ENCODE measurements around the gene FOXO3. TPM values are rescaled to one million over a fixed set of nuclear protein-coding genes. Genes with fewer than 3 reads are reported as not detected.

Gene FOXO3
- total RNA-seq, 1 donor from 2014 or later, result 71.4 TPM

DNA sequence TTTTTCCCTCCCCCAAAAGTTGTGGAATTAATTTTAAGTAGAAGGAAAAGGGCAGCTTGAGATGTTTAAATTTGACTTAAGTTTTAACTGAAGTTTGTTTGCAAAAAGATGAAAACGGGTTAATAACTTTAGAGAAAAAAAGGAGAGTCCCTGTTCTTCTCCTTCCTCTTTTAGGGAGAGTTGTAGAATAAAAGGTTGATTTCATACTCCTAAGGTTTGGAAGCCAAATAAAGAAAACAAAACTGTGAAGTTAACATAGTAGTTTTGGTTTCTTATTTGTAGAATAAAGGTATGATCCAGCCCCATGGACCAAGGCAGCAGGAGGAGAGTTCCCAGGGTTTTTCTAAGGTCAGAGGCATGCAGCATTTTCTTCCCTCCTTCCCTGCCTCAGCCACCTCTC lies 33.4 kb downstream of the FOXO3 start:
- DNase-seq (ENCODE audit: low spot score), result no peak

DNA sequence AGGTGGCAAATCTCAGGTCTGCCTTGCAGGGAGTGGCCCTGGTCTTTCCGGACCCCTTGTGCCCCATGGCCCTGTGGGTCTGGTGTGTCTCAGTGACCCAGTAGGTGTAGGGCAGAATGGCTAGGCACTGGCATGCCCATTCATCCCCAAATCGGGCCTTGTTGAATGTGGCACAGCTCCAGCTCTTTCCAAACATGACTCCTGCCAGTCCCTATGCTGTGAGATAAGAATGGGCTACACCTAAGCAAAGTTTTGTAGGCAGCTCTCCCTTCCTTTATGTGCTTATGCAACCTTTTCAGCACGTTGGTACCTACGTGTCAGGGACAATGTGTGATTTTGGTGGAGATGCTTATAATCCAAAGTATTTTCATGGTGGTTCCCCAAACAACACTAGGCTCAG lies 33.9 kb downstream of the FOXO3 start:
- DNase-seq (ENCODE audit: low spot score), result no peak

DNA sequence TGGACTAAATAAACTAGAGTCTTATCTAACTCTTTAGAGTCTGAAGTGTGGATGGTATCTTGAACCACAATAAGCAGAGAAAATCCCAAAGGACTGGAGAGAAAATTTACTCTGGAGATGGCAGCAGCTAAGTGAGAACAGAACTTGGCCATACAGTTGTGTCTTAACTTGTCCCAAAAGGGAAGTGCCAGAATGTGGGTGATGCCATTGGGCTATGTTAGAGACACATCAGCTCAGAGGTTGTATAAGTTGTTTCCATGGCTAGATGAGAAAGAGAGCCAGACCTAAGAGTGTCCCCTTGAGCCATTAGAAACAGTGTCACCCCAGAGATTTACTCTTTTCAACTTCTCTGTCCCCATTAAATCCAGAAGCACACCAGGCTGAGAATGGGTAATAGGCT lies 36.2 kb downstream of the FOXO3 start:
- no peak for DNase-seq (ENCODE audit: low spot score)

DNA sequence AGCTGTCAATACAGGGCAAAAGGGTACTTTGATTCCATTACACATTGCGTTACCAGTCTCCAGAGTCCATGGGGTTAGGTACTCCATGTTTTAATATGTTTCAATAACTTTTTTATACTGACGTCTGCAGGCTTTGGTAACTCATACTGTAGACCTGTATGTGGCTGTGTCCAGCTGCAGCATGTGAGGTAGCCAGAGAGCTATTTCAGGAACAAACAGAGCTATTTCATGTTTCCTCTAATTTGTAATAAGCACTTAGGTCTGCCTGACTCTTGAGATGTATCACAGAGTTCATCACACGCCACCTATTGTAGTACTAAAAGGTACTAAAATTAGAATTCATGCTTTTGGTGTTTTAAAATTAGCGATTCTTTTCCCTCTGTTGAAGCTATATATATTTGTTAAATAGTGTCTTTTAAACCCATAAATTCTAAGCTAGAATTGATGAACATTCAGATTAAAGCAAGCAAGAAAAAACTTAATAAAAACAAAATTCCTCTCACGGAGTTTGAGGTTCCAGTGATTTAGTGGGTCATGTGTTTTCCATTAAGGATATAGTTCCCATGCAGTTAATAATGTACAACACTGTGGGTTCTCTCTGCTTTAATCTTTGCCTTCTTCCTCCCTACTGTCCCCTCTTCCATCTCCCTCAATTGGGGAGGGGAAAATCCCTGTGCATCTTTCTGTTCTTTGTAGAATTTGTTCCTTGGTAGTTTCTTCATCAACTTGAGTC lies 37.0 kb downstream of the FOXO3 start:
- DNase-seq (ENCODE audit: low spot score), result no peak

DNA sequence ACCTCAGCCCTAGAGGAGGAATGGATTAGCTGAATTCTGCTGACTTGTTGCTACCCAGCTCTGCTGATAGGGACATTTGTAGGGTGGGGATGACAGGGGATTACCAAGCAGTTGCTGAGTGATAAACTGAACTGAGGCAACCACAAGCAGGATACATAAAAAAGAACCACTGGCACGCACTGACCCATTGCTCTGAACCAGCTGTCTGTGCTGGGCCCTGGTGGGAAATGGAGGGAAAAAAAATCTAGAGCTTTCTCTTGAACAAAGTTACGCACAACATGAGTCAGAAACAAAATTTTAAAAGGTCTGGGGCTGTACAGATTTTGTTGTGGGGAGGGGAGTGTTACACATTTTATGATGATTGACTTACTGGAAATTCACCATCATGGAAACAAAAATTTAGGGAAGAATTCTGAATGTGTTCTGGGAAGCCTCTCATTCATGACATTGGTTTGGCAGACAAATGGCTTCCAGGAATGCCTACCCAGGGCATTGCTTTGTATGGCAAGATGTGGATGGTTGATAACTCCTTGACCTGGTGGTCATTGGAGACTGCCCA lies 37.7 kb downstream of the FOXO3 start:
- DNase-seq (ENCODE audit: low spot score), result no peak

DNA sequence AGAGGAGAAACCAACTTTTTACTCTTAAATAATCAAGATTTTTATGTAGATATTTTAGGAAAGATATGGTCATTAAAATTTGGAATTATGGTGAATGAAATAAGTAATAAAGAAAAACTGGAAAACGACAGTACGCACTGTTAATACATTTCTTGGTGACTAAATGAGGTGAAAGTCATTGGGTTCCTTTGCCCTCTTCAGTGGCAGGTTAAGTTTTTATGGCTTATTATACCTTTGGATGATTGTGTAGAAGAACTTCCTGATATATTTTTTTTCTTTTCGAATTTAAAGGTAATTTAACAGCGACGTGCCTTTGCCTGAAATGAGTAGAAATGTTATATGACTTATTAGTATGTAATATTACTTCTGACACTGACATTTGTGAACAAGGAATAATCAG lies 43.4 kb downstream of the FOXO3 start:
- DNase-seq (ENCODE audit: low spot score), result no peak

DNA sequence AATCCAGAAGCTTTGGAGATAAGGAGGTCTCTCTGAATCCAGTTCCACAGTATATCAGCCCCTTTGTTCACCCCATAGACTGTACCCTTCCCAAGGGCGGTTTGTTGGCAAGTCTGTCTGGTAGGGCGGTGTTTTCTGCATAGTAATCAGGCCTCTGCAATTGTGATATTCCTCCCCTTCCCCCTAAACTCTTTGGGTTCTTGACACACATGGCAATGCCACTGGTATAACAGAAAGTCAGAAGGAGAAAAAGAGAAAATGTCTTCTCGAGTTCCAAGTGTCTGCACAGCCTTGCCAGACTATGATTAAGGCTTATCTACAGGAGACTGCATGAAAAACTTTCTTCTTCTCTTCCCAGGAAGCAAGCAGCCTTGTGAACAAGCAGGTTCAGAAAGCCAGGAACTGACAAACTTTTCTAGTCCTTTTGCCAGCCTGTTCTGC lies 45.6 kb downstream of the FOXO3 start:
- no peak for DNase-seq (ENCODE audit: low spot score)

DNA sequence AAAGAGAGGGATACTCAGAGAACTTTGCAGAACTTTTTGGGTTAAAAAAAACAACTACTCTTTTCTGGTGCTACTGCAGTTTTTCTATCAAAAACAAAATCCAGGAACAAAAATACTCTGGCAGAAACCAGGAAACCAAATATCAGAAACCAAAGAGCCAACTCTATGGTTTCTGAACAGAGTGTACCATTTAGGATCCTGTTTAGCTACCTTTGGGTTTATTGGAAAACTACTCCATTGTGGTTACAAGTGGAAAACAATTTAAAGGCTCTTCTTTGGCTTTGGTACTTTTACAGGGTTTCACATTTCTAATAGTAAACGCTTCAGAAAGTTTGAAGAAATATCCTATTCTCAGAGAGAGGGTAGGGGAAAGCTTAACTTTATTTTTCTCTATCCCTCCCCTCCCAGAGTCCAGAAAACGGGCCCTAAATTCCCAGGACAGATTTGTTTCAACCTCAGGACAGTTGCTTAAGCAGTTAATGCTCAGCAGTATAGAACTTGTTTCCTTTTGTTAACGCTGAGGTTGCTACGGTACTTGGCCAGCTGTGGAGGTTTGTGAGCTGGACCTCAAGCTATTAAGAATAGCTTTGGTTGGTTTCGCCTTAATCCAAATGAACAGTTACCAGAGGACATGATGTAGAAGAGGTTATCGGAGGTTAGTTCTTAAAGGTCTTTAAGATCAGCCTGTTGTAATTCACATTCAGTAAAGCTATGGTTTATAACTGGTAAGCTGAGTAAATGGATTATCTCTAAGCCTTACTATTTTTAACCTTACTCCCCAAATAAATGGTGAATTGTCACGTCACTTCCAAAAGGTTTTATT lies 47.9 kb downstream of the FOXO3 start:
- no peak for DNase-seq (ENCODE audit: low spot score)

DNA sequence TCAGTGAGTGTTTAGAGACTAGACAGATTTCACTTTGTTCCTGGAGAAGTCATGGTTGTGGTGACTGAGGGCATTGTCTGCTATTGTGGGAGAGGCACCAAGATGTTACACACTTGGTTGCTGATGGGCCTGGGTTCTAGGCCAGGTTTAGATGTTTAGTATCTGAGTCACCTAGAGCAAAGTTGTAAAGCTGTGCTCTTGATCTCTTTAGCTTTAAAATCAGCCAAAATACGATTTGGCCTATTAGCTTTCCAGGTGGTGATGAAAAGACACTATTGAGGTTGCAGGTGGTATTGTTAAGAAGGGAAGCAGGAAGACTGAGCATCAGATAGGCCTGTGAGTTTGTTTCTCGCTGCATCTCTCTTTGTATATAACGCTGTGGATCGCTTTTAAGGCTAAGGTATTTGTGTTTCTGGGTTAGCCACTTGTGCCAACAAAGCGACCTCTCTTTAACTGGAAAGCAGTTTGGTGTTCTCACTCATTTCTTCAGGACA lies 48.6 kb downstream of the FOXO3 start:
- DNase-seq (ENCODE audit: low spot score), result no peak

DNA sequence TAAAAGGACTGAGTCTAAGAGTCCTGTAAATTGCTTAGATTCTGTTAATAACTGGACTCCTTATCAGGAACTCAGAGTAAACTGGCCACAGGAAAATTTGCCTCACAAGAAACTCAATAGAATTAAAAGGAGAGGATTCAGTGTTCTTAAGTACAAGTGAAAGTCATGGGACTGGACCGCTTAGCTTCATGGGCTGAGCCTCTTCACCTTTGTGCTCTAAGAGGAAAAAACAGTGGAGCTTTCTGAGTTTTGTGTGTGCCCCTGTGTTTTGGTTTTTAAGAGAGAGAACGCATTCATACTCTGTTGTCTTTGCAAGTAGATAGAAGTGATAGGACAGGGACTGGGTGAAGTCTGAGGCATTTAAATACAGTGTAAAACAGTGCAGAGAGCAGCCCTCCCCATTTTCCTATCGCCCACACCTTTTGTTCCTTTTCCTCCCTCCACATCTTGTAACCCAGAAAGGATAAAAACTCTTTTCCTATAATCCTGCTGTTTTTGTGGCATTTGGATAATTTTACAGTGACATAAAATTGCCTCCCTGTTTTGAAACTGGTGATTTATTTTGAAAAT lies 49.6 kb downstream of the FOXO3 start:
- DNase-seq (ENCODE audit: low spot score), result no peak

DNA sequence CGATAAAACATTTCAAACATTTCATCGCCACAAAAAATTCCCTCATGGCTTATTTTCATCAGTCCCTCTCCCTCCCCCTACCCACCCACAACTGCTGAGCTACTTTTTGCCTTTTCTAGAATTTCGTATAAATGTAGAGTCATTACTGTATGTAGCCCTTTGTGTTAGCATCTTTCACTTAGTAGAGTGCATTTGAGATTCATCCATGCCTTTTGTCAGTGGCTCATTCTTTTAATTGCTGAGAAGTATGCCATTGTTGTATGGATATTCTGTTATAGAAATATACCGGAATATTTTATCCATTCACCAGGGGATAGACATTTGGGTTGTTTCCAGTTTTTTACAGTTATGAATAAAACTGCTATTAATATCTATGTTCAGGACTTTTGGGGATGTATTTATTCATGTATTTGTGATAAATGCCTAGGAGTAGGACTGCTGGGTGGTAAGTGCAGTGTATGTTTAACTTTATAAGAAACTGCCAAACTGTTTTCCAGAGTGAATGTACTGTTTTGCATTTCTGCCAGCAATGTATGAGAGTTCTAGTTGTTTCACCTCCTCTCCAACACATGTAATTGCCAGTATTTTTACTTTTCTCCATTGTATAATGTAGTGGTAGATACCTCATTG lies 50.4 kb downstream of the FOXO3 start:
- DNase-seq (ENCODE audit: low spot score), result no peak

DNA sequence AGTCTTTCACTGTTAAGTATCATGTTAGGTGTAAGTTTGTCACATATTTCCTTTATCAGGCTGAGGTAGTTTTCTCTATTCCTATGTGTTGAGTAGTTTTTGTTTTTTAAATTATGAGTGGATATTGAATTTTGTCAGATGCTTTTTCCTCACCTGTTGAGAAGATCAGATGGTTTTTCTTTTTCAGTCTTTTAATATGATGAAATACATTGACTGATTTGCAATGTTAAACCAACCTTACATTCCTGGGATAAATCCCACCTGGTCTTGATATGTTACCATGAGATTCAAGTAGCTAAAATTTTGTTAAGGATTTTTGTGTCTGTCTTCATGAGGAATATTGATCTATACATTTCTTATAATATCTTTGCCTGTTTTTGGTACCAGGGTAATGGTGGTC lies 52.1 kb downstream of the FOXO3 start:
- DNase-seq (ENCODE audit: low spot score), result no peak

DNA sequence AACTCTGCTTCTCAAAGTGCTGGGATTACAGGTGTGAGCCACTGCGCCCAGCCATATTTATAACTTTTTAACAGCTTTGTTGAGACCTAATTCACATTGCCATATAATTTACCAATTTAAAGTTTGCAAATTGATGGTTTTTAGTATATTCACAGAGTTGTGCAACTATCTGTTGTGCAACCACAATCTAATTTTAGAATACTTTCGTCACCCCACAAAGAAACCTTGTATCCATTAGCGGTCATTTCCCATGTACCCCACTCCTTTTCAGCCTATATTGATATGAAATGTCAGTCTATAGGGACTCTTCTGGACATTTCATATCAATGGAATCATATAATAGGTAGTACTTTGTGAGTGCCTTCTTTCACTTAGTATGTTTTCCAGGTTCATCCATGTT lies 55.8 kb downstream of the FOXO3 start:
- DNase-seq (ENCODE audit: low spot score), result no peak

DNA sequence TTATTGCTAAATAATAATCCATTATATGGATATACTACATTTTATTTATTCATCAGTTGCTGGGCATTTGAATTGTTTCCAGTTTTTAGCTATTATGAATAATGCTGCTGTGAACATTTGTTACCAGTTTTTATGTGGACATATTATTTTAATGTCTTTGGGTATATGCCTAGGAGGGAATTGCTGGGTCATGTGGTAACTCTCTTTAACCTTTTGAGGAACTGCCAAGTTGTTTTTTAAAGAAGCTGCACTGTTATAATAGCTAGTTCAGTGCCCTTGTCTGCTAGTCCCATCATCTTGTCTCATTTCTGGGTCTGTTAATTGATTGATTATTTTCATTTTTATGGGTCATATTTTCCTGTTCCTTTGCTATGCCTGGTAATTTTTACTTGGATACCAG lies 56.3 kb downstream of the FOXO3 start:
- no peak for DNase-seq (ENCODE audit: low spot score)

DNA sequence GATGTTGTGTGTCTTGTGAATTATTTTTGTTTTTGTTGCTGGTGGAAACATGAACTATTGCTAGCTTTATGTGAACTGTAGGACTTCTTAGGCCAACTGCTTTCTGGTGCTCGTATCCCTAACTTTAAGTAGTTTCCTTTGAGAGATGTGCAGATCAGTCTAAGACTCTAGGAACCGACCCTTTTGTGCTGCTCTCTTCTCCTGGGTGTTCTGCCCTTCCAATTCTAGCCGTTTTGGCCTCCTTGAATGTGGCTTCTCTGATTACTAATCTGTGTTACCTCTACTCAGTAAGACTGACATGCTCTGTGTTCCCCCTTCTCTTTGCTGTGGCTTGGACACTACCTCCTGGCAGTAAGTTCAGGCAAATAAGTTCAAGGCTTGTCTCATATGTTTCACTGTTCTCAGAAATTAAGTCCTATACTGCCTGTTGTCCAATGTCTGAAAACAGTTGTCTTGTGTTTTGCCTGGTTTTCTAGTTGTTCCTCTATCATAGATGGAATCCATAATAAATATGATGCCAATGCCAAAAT lies 58.0 kb downstream of the FOXO3 start:
- DNase-seq (ENCODE audit: low spot score), result no peak

DNA sequence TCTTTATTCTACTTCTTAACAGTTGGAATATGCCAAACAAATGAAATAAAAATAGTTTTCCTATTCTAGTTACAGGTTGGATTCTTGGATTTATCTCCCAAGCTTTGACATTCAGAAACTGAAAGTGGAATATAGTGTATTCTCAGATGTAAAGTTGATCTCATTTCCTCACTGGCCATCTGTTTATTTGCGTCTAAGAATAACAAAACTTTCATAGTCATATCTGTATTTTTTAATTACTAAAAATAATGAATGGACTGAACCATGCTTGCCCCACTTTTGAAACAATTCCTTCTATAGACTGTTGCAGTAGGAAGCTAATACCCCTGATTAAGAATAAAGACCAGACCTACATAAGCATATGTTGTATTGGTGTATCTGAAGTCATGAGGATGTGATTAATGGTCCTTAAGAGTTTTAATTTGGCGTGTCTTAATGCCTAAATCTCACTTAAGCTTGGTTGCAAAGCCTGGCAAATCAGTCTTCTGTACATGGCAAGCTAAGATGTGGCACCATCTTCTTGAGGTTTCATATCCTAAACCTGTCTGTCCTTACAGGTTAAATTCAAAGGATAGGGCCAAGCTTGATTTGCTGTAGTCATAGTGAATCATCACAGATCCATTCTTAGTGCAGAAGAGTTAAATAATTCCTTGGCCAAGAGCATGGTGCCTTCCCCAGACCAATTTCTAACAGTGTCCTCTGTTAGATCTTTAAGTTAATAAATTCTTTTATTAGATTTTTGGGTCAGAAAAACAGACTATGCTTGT lies 58.9 kb downstream of the FOXO3 start:
- DNase-seq (ENCODE audit: low spot score), result no peak

DNA sequence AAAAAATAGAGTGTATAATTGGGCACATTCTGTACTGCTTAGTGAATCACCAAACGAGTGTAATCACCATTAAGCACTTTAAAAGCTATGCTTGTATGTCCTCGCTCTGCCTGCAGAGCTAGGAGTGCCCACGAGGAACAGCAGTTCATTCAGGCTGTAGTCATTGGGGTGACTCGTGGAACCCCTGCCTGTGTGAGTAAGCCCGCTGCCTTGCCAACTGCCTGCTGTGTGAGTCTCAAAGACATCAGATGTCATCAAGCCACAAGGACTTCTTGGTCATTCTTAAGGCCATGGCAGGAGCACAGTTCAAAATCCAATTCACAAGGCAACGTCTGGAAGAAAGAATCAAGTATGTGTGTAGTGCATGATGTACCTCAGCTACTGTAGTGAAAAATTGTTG lies 60.4 kb downstream of the FOXO3 start:
- no peak for DNase-seq (ENCODE audit: low spot score)

DNA sequence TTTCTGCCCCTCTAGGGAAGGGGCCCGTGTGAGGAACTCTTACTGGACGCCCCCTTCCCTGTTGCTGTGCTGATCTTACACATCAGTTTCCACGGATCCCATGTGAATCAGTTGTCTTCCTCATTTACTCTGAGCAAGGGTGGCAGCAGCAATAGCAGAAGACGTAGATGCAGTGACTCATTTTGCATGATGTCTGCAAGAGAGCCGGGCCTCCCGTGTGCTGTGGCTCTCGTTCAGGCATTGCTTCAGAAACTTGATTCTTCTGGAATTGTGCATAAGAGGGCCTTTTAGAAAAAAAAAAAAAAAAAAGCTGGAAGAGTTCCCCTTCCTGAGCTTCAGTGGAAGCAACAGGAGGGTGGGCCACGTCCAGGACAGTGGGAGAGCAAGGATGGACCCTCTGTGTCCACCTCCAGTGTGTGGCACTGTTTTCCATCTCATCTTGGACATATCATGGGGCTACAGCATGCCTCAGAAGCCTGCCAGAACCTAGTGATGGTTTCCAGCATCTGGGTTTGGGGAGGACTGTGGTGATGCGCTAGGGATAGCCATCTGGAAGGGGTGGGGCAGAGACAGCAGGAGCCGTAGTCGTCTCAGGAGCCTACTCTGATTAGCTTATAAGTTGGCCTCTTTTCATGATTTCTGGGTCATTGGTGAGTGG lies 62.1 kb downstream of the FOXO3 start:
- DNase-seq (ENCODE audit: low spot score), result peak; percentile 36

DNA sequence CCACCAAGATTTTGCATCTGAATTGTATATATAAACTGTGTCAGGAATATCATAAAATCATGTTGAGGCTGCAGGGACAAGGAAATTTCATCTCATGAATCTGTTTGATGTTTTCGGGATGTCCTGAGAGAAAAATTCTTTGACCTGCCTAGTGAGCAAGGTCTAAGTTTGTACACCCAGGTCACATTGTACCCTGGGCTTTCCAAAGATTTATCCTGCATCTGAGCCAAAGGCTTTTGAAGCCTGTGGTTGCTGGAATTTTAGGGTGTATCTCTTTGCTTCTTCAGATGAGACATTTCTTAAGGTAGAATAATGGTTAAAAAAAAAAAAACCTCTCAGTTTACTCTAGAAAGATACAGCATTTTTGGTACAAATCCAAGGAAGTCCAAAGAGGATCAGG lies 63.3 kb downstream of the FOXO3 start:
- DNase-seq (ENCODE audit: low spot score), result no peak

DNA sequence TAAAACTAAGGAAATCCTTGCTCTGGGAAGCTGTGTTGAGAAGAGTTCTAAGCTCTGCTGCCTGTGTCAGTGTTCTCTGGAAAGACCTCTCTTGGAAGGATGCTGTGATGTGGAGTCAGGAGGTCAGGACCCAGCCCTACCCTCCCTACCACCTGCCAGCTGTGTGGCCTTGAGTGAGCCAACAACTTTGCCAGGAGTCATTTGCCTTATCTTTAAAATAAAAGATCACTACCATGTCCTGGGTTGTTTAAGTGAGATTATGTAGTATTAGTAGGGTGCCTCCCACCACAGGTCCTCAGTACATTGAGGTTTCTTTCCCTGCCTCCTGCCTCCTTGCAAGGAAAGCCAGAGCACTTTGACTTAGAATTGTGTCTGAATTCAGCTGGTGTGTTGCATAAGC lies 64.9 kb downstream of the FOXO3 start:
- DNase-seq (ENCODE audit: low spot score), result no peak

Measured in mucosa of gallbladder (tissue), 1 donor.